Mammary epithelial cell (primary cell): ENCODE results near the gene LHX3.

Experiments used
- CTCF ChIP-seq, 2 donors: IDR thresholded peaks in 1 of 2; conservative IDR thresholded peaks in 1 of 2; 2 replicates each; pipeline ENCODE4 v1.5.1; 2011 to 2012; ENCODE audit warnings: inconsistent platforms in 2 of 2, low read length in 2 of 2, mild to moderate bottlenecking in 2 of 2, control low read depth in 1 of 2, low read depth in 1 of 2; ENCODE audit not compliant: insufficient read depth in 1 of 2; ENCODE audit errors: extremely low read depth in 1 of 2
- EZH2 ChIP-seq: IDR thresholded peaks from 2 replicates; pipeline ENCODE4 v1.6.1; 2012; ENCODE audit warnings: low read length, inconsistent platforms, borderline replicate concordance

DNA sequence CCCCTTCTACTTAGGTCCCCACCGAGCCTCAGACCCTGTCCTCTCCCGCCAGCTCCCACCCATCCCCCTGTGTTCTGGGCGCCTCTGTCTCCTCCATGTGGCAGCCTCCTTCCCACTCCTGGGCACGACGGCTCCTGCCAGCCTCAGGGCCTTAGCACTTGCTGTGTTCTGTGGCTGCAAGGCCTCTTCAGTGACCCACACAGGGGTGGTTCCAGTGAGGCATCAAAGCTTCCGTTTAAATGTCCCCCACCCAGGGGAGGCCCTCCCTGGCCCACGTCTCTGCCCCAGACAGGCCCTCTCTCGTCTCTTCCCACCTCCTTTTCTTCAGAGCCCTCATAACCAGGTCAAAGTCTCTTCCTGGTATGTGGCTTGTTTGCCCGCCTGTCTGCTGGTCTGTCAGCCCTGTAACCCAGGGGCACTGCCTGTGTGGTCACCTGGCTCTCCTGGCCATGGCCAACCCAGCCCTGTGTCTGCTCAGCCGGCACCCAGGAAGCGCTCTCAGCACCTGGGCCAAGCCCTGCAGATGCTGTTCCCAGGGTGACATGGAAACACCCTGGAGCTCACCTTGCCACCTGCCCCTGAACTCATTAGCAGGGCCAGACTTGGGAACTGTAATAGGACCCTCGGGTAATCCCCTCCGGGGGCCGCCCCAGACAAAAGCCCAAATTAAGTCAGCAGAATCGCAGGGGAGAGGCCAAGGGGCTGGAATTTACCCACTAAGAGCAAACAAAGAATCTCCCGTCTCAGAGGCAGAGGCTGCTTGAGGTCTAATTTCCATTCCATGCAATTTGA is 33.7 kb downstream of the LHX3 start:
- TF ChIP-seq CTCF (conservative IDR thresholded peaks at IDR 0.05 in 1 of 2, IDR thresholded peaks at IDR 0.05 in 1 of 2; ENCODE audit: extremely low read depth in 1 of 2, insufficient read depth in 1 of 2, low read depth in 1 of 2, low read length in 2 of 2): no peak
- TF ChIP-seq EZH2: no peak
